GM21526 (cell line): ENCODE data around the gene MSI2.

Source experiments
- ATAC-seq: cut with Tn5 transposase; IDR thresholded peaks from one replicate; pipeline ENCODE4 v1.9.1; 2021; ENCODE audit warnings: moderate library complexity; ENCODE audit not compliant: unreplicated experiment, low FRiP score

Gene MSI2

GRCh38 chr17:57245786-57246185, 10.5 kb upstream of the MSI2 start:
- ATAC-seq: no peak

DNA sequence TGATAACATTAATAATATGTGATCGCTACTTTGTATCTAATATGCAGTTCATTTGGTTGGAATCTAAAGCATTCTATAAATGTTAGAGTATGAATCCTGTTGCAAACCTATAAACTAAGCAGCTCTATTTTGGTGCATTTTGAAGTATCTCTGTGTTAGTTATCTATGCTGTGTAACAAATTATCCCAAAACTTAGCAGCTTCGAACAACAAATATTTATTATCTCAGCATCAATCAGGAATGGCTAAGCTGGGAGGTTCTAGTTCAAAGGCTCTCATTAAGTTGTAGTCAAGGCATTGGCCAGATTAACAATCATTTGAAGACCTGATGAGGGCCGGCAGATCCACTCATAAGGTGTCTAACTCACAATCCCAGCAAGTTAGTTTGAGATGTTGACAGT, 10.1 kb upstream of the MSI2 start:
- no peak for ATAC-seq

GRCh38 chr17:57247261-57247660, 9.1 kb upstream of the MSI2 start:
- no peak for ATAC-seq

- ATAC-seq: no peak
Measured at GRCh38 chr17:57247913-57248312, 8.4 kb upstream of the MSI2 start.

DNA sequence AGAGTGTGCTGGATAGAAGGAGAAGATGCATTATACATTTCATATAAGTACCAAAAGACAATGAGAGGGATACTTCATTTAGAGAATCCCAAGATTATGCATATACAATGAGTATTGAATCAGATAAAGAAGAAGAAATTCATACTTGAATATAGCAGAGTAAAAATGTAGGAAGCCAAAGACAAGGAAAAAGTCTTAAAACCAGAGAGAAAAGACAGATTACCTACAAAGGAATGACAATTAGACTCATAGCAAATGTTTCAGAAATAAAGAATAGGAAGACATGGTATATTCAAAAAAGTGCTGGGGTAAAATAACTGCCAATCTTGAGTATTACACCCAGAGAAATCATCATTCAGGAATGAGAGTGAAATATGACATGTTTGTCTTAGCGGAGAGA, 6.8 kb upstream of the MSI2 start:
- ATAC-seq: no peak

GRCh38 chr17:57251211-57251787, 5.0 kb upstream of the MSI2 start:
- ATAC-seq: no peak

- ATAC-seq: no peak
Measured at GRCh38 chr17:57253362-57254065, 2.8 kb upstream of the MSI2 start.

- ATAC-seq: no peak
Measured at GRCh38 chr17:57255182-57255775, 1.0 kb upstream of the MSI2 start.

- peak; percentile 9 for ATAC-seq
Measured at GRCh38 chr17:57256708-57257112, 387 bp downstream of the MSI2 start.

- ATAC-seq: no peak
Measured at GRCh38 chr17:57257195-57257894, 1.0 kb downstream of the MSI2 start.

DNA sequence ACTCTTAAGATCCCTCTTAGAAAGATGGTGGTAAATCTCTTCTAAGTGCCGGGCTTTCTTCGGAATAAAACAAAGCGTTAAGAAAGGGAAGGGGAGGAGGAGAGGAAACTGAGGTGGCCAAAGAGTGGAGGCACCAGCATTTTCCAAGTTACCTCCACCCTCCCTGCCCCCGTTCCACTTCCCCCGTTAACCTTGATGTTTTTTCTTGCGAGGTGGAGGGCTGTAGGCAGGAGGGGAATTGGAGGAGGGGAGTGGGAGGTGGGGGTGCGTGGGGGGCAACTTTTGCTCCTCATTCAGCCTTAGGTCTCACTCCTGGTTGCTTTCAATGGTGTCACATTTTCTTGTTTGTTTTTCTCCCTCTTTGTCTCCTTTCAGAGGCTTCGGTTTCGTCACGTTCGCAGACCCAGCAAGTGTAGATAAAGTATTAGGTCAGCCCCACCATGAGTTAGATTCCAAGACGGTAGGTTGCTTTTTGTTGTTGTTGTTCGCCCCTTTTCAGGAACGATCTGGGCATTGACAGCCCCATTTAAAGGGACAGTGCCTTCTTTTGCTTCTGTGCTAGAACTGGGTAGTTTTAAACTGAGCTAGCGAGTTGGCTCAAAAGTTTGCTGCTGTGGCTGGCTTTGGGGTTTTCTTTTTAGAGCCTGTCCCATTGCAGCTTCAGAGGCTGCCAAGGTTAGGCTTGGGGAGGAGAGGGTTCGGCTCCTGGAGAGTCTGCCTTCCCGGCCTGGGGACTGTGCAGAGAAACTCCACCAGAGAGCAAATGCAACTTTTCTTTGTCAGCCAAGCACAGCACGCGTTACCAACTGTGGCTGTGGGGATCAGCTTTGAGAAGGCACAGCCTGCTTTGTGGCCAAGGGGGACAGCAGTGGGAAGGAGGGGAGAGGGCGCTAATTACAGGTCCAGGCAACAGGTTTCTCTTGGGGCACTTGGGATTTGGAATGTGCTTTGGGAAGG, 1.9 kb downstream of the MSI2 start:
- no peak for ATAC-seq

- no peak for ATAC-seq
Measured at GRCh38 chr17:57259306-57259705, 3.0 kb downstream of the MSI2 start.

DNA sequence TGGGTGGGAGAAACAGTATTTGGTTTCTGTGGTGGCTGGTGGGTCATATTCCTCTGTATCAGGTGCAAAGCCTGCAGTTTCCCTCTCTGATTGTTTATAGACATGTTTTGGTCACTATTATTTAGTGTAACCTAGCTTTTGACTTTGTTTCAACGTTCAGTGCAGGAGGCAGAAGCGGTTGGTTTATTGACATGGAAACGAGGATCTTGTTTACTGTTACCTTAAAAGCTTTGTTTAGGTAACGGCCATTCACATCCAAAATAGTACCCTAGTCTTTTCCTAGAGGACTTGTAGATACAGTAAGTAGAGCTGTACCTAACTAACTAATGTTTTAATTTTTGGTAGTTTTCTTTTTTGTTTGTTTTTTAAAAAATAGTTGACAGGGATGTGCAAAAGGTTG, 3.5 kb downstream of the MSI2 start:
- no peak for ATAC-seq

- no peak for ATAC-seq
Measured at GRCh38 chr17:57260325-57261083, 4.2 kb downstream of the MSI2 start.

GRCh38 chr17:57261084-57261461, 4.8 kb downstream of the MSI2 start:
- no peak for ATAC-seq

DNA sequence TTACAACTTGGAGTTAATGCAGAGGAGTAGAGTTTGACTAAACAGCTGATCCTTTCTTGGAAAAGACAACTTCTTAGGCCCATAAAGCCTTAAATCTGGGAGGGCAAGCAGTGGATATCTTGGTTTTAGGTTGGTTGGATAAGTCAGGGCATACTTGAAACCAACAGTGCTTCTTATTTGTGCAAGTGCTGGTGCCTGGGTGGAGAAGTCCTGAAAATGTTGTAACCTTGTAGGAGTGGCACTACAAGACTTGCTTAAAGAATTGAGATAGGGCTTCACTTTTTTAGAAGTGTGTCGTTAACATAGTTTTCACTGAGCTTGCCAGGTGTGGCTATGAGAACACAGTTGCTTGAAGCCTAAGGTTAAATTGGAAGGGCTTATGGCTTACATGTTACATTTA, 6.2 kb downstream of the MSI2 start:
- ATAC-seq: no peak

- no peak for ATAC-seq
Measured at GRCh38 chr17:57264250-57264649, 7.9 kb downstream of the MSI2 start.

- no peak for ATAC-seq
Measured at GRCh38 chr17:57264776-57265175, 8.5 kb downstream of the MSI2 start.

DNA sequence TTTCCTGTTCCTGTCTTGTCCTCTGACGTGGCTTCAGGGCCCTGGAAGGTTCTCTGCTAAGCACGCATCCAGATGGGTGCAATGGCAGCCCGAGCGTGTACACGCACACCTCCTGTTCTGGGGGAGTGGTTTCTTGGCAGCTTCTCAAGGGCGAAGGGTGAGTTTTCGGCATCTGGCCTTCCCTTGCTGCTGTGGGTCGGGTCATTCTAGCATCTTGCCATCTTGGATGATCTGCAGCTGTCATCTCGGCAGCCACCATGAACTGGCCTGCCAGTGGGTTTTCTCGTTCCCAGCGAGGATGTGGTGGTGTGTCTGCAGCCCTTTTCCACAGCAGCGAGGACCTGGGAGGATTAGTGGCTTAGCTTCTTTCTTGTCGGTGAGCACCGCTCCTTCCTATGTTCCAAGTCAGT, 10.6 kb downstream of the MSI2 start:
- no peak for ATAC-seq

- no peak for ATAC-seq
Measured at GRCh38 chr17:57268181-57268580, 11.9 kb downstream of the MSI2 start.
